DOHH2 (cell line): ENCODE data around the gene INPP4B.
"Not testable (repeated sequence)": the region's sequence is repeated elsewhere in the genome, so short reads cannot be mapped to it uniquely, and the experiment has no call there.

Experiments
- H3F3A ChIP-seq: fragments of 200-600 bp; sonication (generic), shearing (Covaris generic); 2 replicates; pipeline ENCODE4 v1.6.0; 2016; ENCODE audit warnings: antibody characterized with exemption, mild to moderate bottlenecking; ENCODE audit not compliant: control insufficient read depth, insufficient read depth
- H3K27ac ChIP-seq: fragments of 200-600 bp; sonication (generic); 2 replicates; pipeline ENCODE4 v1.5.1; 2014; ENCODE audit warnings: low read depth, mild to moderate bottlenecking, low read length, moderate library complexity
- H3K27me3 ChIP-seq: fragments of 200-600 bp; sonication (generic); 2 replicates; pipeline ENCODE4 v1.6.1; 2014; ENCODE audit warnings: mild to moderate bottlenecking, low read length, mixed read lengths; ENCODE audit not compliant: control insufficient read depth
- H3K36me3 ChIP-seq: fragments of 200-600 bp; sonication (generic); 2 replicates; pipeline ENCODE4 v1.6.1; 2014; ENCODE audit warnings: mild to moderate bottlenecking, low read length, moderate library complexity, mixed read lengths; ENCODE audit not compliant: control insufficient read depth
- H3K4me1 ChIP-seq: fragments of 200-600 bp; sonication (generic); 2 replicates; pipeline ENCODE4 v1.6.1; 2014; ENCODE audit warnings: mild to moderate bottlenecking, low read length, mixed read lengths; ENCODE audit not compliant: control insufficient read depth
- H3K4me2 ChIP-seq: fragments of 200-600 bp; sonication (generic); 2 replicates; pipeline ENCODE4 v1.6.0; 2014; ENCODE audit warnings: mild to moderate bottlenecking, low read length, moderate library complexity
- H3K4me3 ChIP-seq: fragments of 200-600 bp; sonication (generic); 2 replicates; pipeline ENCODE4 v1.5.1; 2014; ENCODE audit warnings: mild to moderate bottlenecking, low read length, mixed read lengths
- H3K79me2 ChIP-seq: fragments of 200-600 bp; sonication (generic); 2 replicates; pipeline ENCODE4 v1.6.1; 2014; ENCODE audit warnings: mild to moderate bottlenecking, low read length, mixed read lengths; ENCODE audit not compliant: control insufficient read depth
- H3K9me2 ChIP-seq: fragments of 200-600 bp; sonication (generic); replicated peaks from 2 replicates; pipeline ENCODE4 v1.6.1; 2014; ENCODE audit warnings: mild to moderate bottlenecking, low read length, mixed read lengths; ENCODE audit not compliant: control insufficient read depth
- H3K9me3 ChIP-seq: fragments of 200-600 bp; sonication (generic); 2 replicates; pipeline ENCODE4 v1.6.1; 2014; ENCODE audit warnings: antibody characterized with exemption, low read length, mixed read lengths; ENCODE audit not compliant: control insufficient read depth, insufficient read depth
- H4K20me1 ChIP-seq: fragments of 200-600 bp; sonication (generic); 2 replicates; pipeline ENCODE4 v1.6.0; 2014; ENCODE audit warnings: low read depth, mild to moderate bottlenecking, antibody characterized with exemption, low read length, moderate library complexity; ENCODE audit not compliant: control insufficient read depth, insufficient read depth
- CTCF ChIP-seq: fragments of 200-600 bp; sonication (generic); IDR thresholded peaks from one replicate; pipeline ENCODE4 v1.5.1; 2014; ENCODE audit warnings: antibody characterized with exemption, mild to moderate bottlenecking, low read depth, low read length; ENCODE audit not compliant: poor library complexity, severe bottlenecking
- EZH2phosphoT487 ChIP-seq: fragments of 200-600 bp; sonication (generic); IDR thresholded peaks from 2 replicates; pipeline ENCODE4 v1.6.1; 2017; ENCODE audit warnings: borderline replicate concordance, mild to moderate bottlenecking, antibody characterized with exemption, low read length, moderate library complexity, mixed read lengths

The INPP4B gene

GRCh38 chr4:142079959-142080358 lies 766.1 kb downstream of the INPP4B start:
- Histone ChIP-seq H3K27ac (no peak overlapping the region), H3K4me3 (no peak overlapping the region), H3K9me3 (no peaks in the 10 kb centered on the region), H3K9me2 (no peaks in the 10 kb centered on the region), H3K27me3 (no peaks in the 10 kb centered on the region), H4K20me1 (no peaks in the 10 kb centered on the region), H3K79me2 (no peaks in the 10 kb centered on the region), H3K4me1 (no peaks in the 10 kb centered on the region), H3K36me3 (no peaks in the 10 kb centered on the region), H3K4me2 (no peak overlapping the region), H3F3A (no peaks in the 10 kb centered on the region)
- TF ChIP-seq CTCF (no peak), EZH2phosphoT487 (no peak)

- no peaks in the 10 kb centered on the region for H3K79me2 ChIP-seq
- H3K4me2 ChIP-seq, result no peak overlapping the region
- no peaks in the 10 kb centered on the region for H3K4me1 ChIP-seq
- no peaks in the 10 kb centered on the region for H3K27me3 ChIP-seq
- no peaks in the 10 kb centered on the region for H4K20me1 ChIP-seq
- H3K9me3 ChIP-seq, result no peaks in the 10 kb centered on the region
- no peaks in the 10 kb centered on the region for H3F3A ChIP-seq
- no peaks in the 10 kb centered on the region for H3K36me3 ChIP-seq
- H3K4me3 ChIP-seq, result no peak overlapping the region
- H3K9me2 ChIP-seq, result no peaks in the 10 kb centered on the region
- no peak for TF ChIP-seq EZH2phosphoT487
- TF ChIP-seq CTCF, result no peak
- H3K27ac ChIP-seq, result no peak overlapping the region
These were observed 769.1 kb downstream of the INPP4B start for GRCh38 chr4:142077048-142077447.

GRCh38 chr4:142068304-142068703 lies 777.8 kb downstream of the INPP4B start:
- not testable (repeated sequence) for H3K4me2 ChIP-seq, H3K27me3 ChIP-seq, H3K79me2 ChIP-seq, H3K9me3 ChIP-seq, H3K9me2 ChIP-seq, H4K20me1 ChIP-seq, H3K4me3 ChIP-seq, H3K27ac ChIP-seq, H3K36me3 ChIP-seq, H3F3A ChIP-seq, H3K4me1 ChIP-seq

GRCh38 chr4:142066562-142066961 lies 779.5 kb downstream of the INPP4B start:
- H3K4me1 ChIP-seq, H3K9me2 ChIP-seq, H3K4me2 ChIP-seq, H3K27me3 ChIP-seq, H3K9me3 ChIP-seq, H4K20me1 ChIP-seq, H3K4me3 ChIP-seq, H3F3A ChIP-seq, H3K27ac ChIP-seq, H3K36me3 ChIP-seq, H3K79me2 ChIP-seq: not testable (repeated sequence)
